GM12872 (cell line): ENCODE measurements around the gene RPS6KA2.

ENCODE experiments used
- CTCF ChIP-seq: IDR thresholded peaks from 3 replicates; pipeline ENCODE4 v1.5.1; 2011; ENCODE audit warnings: low read depth, mild to moderate bottlenecking, low read length, moderate library complexity; ENCODE audit not compliant: insufficient read depth

The RPS6KA2 gene

DNA sequence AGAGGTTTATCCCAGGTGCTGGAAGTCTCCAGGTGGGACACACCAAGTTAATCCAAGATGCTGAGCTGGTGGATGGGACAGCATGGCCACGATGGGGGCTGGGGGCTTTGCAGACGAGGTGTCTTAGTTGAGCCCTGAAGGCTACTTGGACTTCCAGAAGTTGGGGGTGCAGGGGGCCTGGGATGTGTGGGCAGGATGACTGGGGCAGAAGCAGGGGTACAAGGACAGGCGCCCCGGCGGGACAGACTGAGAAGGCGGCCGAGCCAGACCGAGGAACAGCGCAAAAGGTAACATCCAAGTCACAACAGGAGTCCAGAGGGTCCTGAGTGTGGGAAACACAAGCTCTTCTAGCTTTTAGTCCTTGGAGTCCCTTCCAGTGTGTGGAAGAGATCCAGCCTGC is 64.3 kb downstream of the RPS6KA2 start:
- TF ChIP-seq CTCF, result no peak

DNA sequence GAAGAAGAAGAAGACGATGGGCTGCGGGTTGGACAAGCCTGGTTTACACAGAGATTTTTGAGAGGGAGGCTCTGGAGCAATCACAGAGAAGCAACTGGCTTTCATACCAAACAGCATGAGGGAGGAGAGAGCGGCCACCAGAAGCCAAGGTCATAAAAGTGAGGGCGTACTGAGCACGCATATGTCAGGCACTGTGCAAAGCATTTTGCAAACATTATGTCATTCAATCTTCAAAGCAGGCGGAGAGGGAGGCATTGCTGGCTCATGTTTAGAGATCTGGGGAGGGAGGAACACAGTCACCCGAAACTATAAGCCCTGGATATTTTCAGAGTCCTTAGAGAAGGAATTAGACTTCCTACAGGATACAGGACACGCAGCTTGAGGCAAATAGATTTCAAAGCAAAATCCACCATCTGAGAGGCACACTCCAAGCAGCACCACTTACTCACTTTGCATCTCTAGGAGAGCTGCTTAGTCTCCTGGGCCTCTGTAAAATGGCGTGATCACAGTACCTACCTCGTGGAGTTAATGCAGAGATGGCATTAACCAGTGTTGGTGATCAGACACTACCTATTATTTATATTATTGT is 65.2 kb downstream of the RPS6KA2 start:
- TF ChIP-seq CTCF, result no peak

- TF ChIP-seq CTCF, result no peak
Observed at GRCh38 chr6:166560222-166560621, 66.8 kb downstream of the RPS6KA2 start.

DNA sequence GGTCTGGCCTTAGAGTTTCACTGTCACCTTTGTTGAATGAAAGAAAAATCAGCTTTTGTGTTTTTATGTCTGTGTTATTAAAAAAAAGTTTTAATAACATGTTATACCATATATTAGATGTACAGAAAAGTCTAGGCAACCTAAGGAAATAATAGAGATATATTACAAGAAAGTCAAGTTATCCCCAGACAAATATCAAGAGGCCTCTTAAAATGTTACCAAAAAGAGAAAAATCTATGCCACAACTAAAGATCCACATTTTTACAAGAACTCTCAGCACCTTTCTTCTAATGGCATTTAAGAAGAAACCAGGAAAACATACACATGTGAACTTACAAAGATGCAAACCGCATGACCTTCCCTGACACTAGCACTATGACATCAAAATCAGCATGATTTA is 67.4 kb downstream of the RPS6KA2 start:
- TF ChIP-seq CTCF, result no peak

DNA sequence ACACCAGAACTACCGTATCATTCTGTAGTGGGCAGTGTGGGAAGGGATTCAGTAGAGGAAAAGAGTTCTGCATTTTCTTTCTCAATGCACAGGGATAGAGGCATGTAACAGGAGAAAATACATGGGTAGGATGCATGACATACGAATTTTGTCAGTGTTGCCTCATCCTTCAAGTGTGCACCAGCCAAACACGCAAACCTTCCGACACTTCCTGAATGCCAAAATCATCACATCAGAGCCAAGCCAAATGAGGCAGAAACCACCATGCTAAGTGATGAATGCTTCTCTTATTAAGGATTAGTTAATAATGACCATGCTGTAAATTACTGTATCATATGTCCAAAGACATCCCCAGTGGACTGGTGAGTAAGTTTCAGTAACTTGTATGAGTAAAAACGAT is 67.8 kb downstream of the RPS6KA2 start:
- no peak for TF ChIP-seq CTCF

DNA sequence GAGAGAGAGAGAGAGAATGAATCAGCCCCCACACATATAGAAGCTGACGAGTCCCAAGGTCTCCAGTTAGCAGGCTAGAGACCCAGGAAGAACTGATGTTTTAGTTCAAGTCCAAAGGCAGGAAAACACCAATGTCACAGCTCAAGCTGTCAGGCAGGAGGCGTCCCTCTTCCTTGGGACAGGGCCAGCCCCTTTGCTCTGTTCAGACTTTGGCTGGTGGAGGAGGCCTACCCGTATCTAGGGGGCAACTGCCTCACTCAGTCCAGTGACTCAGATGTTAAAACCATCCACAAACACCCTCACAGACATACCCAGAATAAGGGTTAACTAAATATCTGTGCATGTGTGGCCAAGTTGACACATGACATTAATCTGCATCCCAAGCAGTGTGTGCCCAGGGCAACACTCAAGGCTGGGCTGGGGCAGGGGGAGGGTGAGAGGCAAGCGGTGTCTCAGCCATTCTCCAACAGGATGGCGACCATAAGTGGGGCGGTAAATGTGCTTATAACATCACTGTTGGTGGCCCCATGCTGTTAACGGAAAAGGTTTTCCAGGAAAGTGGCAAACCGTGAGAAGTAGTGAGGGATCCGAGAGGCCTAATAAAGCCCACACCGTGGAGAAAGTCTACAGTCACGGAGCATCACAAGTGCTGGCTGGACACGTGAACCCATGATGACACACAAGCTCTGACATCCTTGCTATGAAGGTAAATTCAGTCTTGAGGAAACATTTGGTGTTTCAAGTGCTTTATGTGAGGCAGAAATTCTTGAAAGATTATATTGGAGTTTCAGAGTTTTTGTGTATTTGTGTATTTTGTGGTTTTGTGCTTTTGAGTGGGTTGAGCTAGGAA is 68.7 kb downstream of the RPS6KA2 start:
- no peak for TF ChIP-seq CTCF

DNA sequence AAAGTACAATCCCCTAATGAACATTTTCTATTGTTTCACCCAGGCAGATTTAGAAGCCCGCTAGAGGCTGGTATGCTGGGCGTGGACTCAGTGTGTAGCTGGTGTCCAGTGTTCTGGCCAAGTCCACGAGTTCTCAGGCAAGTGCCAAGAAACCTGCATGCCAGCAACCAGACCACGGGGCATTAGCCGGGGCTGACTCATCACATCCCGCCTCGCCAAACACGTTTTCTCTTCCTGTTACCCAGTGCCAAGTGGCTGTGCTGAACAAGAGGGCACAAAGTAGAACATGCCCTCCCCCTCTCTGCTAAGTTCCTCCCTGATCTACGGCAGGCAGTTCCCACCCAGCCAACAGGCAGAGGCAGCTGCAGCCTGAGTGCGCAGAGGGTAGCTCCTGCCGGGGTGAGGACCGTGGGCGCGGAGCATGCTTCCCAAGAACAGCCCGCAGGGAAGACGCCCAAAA is 70.2 kb downstream of the RPS6KA2 start:
- no peak for TF ChIP-seq CTCF
